SK-N-MC (cell line): ENCODE results near the gene CLCN2.

Experiments
- DNase-seq: peaks from one replicate; pipeline ENCODE4 v3.0.0-alpha.2; 2011; ENCODE audit warnings: low read depth, low spot score
- H3K27ac ChIP-seq: fragments of 200-600 bp; sonication (generic); 2 replicates; pipeline ENCODE4 v1.5.1; 2016; ENCODE audit warnings: mixed run types
- H3K36me3 ChIP-seq: fragments of 200-600 bp; sonication (generic); 2 replicates; pipeline ENCODE4 v1.6.1; 2017; ENCODE audit warnings: antibody characterized with exemption, low read length, mixed read lengths; ENCODE audit not compliant: insufficient read depth
- H3K4me3 ChIP-seq: fragments of 200-600 bp; sonication (generic); 2 replicates; pipeline ENCODE4 v1.5.1; 2016
- H3K9ac ChIP-seq: fragments of 200-600 bp; sonication (generic); 2 replicates; pipeline ENCODE4 v1.8.0; 2017; ENCODE audit warnings: mixed run types, mixed read lengths; ENCODE audit not compliant: insufficient read length
- H3K9me3 ChIP-seq: fragments of 200-600 bp; sonication (generic); 2 replicates; pipeline ENCODE4 v1.6.1; 2017; ENCODE audit warnings: low read depth, mild to moderate bottlenecking, antibody characterized with exemption, low read length, moderate library complexity, mixed read lengths
- EZH2 ChIP-seq: fragments of 200-600 bp; sonication (generic); IDR thresholded peaks from one replicate; pipeline ENCODE4 v1.6.1; 2017; ENCODE audit warnings: antibody characterized with exemption
- FOXP2 ChIP-seq: optimal IDR thresholded peaks from 2 replicates; pipeline ENCODE3; 2011; ENCODE audit warnings: mild to moderate bottlenecking, moderate library complexity; ENCODE audit not compliant: insufficient read depth; ENCODE audit errors: extremely low read length, control extremely low read depth
- POLR2AphosphoS5 ChIP-seq: IDR thresholded peaks from 2 replicates; pipeline ENCODE4 v1.6.1; 2012; ENCODE audit warnings: mild to moderate bottlenecking, low read depth, low read length, borderline replicate concordance

The CLCN2 gene

GRCh38 chr3:184352149-184352785 lies 9.1 kb downstream of the CLCN2 start:
- TF ChIP-seq EZH2 (no peak), POLR2AphosphoS5 (no peak; the same call in 1 of the 2 replicates)
- H3K9me3 ChIP-seq = no peaks in the 10 kb centered on the region
- no peaks in the 10 kb centered on the region for H3K36me3 ChIP-seq
- no peak overlapping the region for H3K4me3 ChIP-seq
- no peak overlapping the region for H3K27ac ChIP-seq
- no peak overlapping the region for H3K9ac ChIP-seq
- no peak for DNase-seq

DNA sequence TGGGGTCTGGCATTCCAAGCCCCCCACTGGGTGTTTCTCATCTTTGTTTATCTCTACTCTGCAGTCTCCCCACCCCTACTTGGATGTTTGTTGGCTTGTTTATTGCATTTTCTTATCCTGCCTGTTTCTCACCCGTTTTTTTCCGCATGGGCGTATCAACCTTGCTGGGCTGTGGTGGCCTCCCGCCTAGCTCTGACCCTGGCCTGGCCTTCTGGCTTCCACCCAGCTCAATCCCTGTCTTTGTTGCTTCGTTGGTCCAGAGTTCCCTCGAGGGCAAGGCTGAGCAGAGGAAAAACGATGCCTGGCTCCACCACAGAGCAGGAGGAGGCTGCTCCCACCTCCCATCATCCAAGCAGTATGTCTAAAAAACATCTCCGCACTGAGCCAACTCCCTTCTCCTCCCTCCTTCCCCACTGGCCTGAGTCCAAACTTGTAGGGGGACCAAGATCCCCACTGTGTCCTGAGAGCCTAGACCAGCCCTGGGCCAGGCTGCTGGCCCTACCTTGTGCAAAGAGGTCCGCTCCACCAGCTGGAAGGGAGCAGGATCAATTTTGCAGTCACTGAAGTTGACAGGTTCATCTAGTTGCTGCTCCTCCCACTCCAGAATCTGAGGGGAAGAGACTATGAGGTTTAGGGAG lies 9.8 kb downstream of the CLCN2 start:
- no peaks in the 10 kb centered on the region for H3K36me3 ChIP-seq
- H3K9ac ChIP-seq = no peak overlapping the region
- no peaks in the 10 kb centered on the region for H3K9me3 ChIP-seq
- no peak for TF ChIP-seq POLR2AphosphoS5
- TF ChIP-seq EZH2 = no peak
- no peak for DNase-seq
- H3K4me3 ChIP-seq = no peak overlapping the region
- no peak overlapping the region for H3K27ac ChIP-seq

- Histone ChIP-seq H3K36me3 (no peaks in the 10 kb centered on the region), H3K9me3 (no peaks in the 10 kb centered on the region), H3K4me3 (no peak overlapping the region), H3K27ac (no peak overlapping the region), H3K9ac (no peak overlapping the region)
- TF ChIP-seq FOXP2 (no peak), EZH2 (no peak), POLR2AphosphoS5 (no peak)
- DNase-seq = no peak
Measured at GRCh38 chr3:184350618-184351017, 10.8 kb downstream of the CLCN2 start.

- H3K4me3 ChIP-seq = no peak overlapping the region
- TF ChIP-seq EZH2 (no peak), POLR2AphosphoS5 (no peak), FOXP2 (no peak)
- no peak overlapping the region for H3K9ac ChIP-seq
- no peaks in the 10 kb centered on the region for H3K9me3 ChIP-seq
- DNase-seq = no peak
- H3K36me3 ChIP-seq = no peaks in the 10 kb centered on the region
- H3K27ac ChIP-seq = no peak overlapping the region
Measured at GRCh38 chr3:184349563-184350470, 11.6 kb downstream of the CLCN2 start.

- H3K9ac ChIP-seq = peak overlapping the region; percentile 52
- TF ChIP-seq EZH2 (no peak), POLR2AphosphoS5 (no peak), FOXP2 (no peak)
- peak overlapping the region; percentile 97 for H3K27ac ChIP-seq
- DNase-seq = no peak
- H3K9me3 ChIP-seq = no peaks in the 10 kb centered on the region
- peak overlapping the region; percentile 65 for H3K4me3 ChIP-seq
- no peaks in the 10 kb centered on the region for H3K36me3 ChIP-seq
Measured at GRCh38 chr3:184348057-184348382, 13.4 kb downstream of the CLCN2 start.

DNA sequence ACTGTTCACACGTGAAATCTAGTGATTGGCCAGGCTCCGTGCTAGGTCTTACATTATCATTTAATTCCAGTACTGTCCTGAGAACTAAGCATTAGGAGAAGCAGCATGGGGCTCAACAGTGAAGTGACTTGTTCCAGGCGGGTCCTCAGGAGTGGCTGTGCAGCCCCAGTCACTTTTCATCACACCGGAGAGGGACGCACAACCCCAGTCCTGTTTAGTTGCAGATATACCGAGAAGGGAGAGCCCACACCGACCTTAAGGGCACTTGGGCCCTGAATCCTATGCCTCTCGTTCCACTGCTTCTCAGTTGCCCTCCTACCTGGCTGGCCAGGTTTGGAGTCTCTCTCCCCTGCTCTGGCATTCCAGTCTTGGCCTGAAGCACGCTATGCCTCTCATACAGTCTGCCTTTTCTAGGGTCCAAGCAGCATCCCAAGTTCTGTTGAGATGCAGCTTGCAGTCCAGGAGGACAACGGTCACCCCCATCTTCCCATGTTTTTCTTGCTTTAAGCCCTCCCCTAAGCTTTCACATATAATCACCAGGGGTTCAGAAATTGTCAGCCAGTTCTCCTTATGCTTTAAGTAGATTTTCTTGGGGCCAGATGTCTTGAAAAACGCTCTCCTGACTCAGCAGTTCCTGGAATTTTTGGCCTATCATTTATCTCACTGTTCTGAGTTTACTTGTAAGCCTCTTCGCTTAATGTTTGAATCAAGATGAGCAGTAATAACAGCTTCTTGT lies 13.9 kb downstream of the CLCN2 start:
- Histone ChIP-seq H3K9ac (peak overlapping the region; percentile 52), H3K27ac (peak overlapping the region; percentile 97), H3K9me3 (no peaks in the 10 kb centered on the region), H3K4me3 (peak overlapping the region; percentile 65), H3K36me3 (no peaks in the 10 kb centered on the region)
- TF ChIP-seq FOXP2 (no peak), POLR2AphosphoS5 (no peak; the same call in 1 of the 2 replicates), EZH2 (no peak)
- DNase-seq = no peak

GRCh38 chr3:184346480-184347190 lies 14.8 kb downstream of the CLCN2 start:
- no peak for DNase-seq
- Histone ChIP-seq H3K27ac (peak overlapping the region; percentile 97), H3K36me3 (no peaks in the 10 kb centered on the region), H3K9ac (peak overlapping the region; percentile 3), H3K4me3 (no peak overlapping the region), H3K9me3 (no peaks in the 10 kb centered on the region)
- TF ChIP-seq POLR2AphosphoS5 (no peak), EZH2 (no peak), FOXP2 (no peak)
